Endothelial cell of umbilical vein (primary cell): Measurements from ENCODE around the gene OR51G1. TPM values are rescaled to one million over a fixed set of nuclear protein-coding genes. Genes with fewer than 3 reads are reported as not detected.

Experiments used
- Bru-seq: library from RNA; stranded (reverse); fragments of 400-500 nt; gene quantifications from one replicate; lab custom pipeline; 2021; lab: Mats Ljungman, UMichigan
- BruChase-seq, 2 experiments: library from RNA; stranded (reverse); fragments of 400-500 nt; gene quantifications; one replicate each; lab custom pipeline; 2021; lab: Mats Ljungman, UMichigan
- BruUV-seq: library from RNA; stranded (reverse); fragments of 400-500 nt; replicated peaks from 2 replicates; lab custom pipeline; 2021; lab: Mats Ljungman, UMichigan
- CTCF ChIA-PET: fragments of 300-600, 350-600 bp; sonication (Branson Sonifier 250); formaldehyde crosslinking; loops from one replicate; lab custom pipeline; 2021; ENCODE audit warnings: antibody characterized with exemption, inconsistent platforms; lab: Charles Lee
- POLR2A ChIA-PET: fragments of 300-600, 350-600 bp; sonication (Branson Sonifier 250); formaldehyde crosslinking; loops from one replicate; lab custom pipeline; 2021; ENCODE audit warnings: antibody characterized with exemption, inconsistent platforms; lab: Charles Lee
- DNase-seq: peaks from one replicate; pipeline ENCODE4 v3.0.0-alpha.2; 2011; ENCODE audit warnings: low read depth, low spot score
- FAIRE-seq: peaks from 2 replicates; lab custom pipeline; 2011; peaks lifted over from hg19 to GRCh38; lab: Jason Lieb, UNC
- H2AFZ ChIP-seq: 2 replicates; pipeline ENCODE4 v1.6.0; 2012; ENCODE audit warnings: low read depth, low read length, control low read depth, inconsistent platforms
- H3K27ac ChIP-seq: 2 replicates; pipeline ENCODE4 v1.5.1; 2011; ENCODE audit warnings: low read depth, mild to moderate bottlenecking, control low read depth, low read length, moderate library complexity; ENCODE audit not compliant: insufficient read depth
- H3K27me3 ChIP-seq, 2 experiments: 2 replicates each; pipeline versions ENCODE4 v1.6.0 to v1.6.1; 2011; ENCODE audit warnings: low read length in 2 of 2, mixed read lengths in 1 of 2; ENCODE audit not compliant: control insufficient read depth in 2 of 2, insufficient read depth in 2 of 2
- H3K36me3 ChIP-seq, 2 experiments: 2 replicates in 1 of 2; 3 replicates in 1 of 2; pipeline ENCODE4 v1.5.1; 2011; ENCODE audit warnings: low read length in 2 of 2, mild to moderate bottlenecking in 1 of 2, moderate library complexity in 1 of 2; ENCODE audit not compliant: control insufficient read depth in 2 of 2, insufficient read depth in 2 of 2; ENCODE audit errors: extremely low read depth in 1 of 2
- H3K4me1 ChIP-seq: 3 replicates; pipeline ENCODE4 v1.5.1; 2011; ENCODE audit warnings: mild to moderate bottlenecking, low read length; ENCODE audit not compliant: control insufficient read depth, insufficient read depth; ENCODE audit errors: extremely low read depth
- H3K4me2 ChIP-seq: 2 replicates; pipeline ENCODE4 v1.6.1; 2011; ENCODE audit warnings: low read length, control low read depth, mixed read lengths; ENCODE audit not compliant: insufficient read depth
- H3K4me3 ChIP-seq, 3 experiments: fragments of 200-600 bp in 1 of 3; sonication (generic), shearing (Covaris generic) in 1 of 3; replicated peaks in 1 of 3; 2 replicates each; pipeline ENCODE4 v1.5.1; 2011 to 2016; ENCODE audit warnings: control low read depth in 3 of 3, low read length in 3 of 3, mild to moderate bottlenecking in 2 of 3, inconsistent platforms in 1 of 3, low read depth in 1 of 3, moderate library complexity in 1 of 3; ENCODE audit not compliant: insufficient read depth in 1 of 3
- H3K79me2 ChIP-seq: 2 replicates; pipeline ENCODE4 v1.6.0; 2012; ENCODE audit warnings: low read length, inconsistent platforms; ENCODE audit not compliant: control insufficient read depth, insufficient read depth
- H3K9ac ChIP-seq: replicated peaks from 2 replicates; pipeline ENCODE3; 2011; ENCODE audit warnings: low read length, control low read depth; ENCODE audit not compliant: insufficient read depth; ENCODE audit errors: extremely low read depth
- H3K9me1 ChIP-seq: replicated peaks from 3 replicates; pipeline ENCODE4 v1.6.0; 2011; ENCODE audit warnings: mild to moderate bottlenecking, low read length; ENCODE audit not compliant: control insufficient read depth, insufficient read depth; ENCODE audit errors: extremely low read depth
- H3K9me3 ChIP-seq: replicated peaks from 2 replicates; pipeline ENCODE4 v1.5.1; 2012; ENCODE audit warnings: low read length, inconsistent platforms; ENCODE audit not compliant: control insufficient read depth, insufficient read depth
- H4K20me1 ChIP-seq: replicated peaks from 2 replicates; pipeline ENCODE3; 2011; ENCODE audit warnings: mild to moderate bottlenecking, low read length; ENCODE audit not compliant: control insufficient read depth, insufficient read depth; ENCODE audit errors: extremely low read depth
- CTCF ChIP-seq, 2 donors: IDR thresholded peaks; 1 replicate in 1 of 2; 2 replicates in 1 of 2; pipeline ENCODE4 v1.5.1; 2011; ENCODE audit warnings: low read length in 2 of 2, mild to moderate bottlenecking in 2 of 2, moderate library complexity in 2 of 2, control low read depth in 1 of 2, inconsistent platforms in 1 of 2, low read depth in 1 of 2; ENCODE audit not compliant: insufficient read depth in 1 of 2; ENCODE audit errors: extremely low read depth in 1 of 2
- EZH2 ChIP-seq: IDR thresholded peaks from 2 replicates; pipeline ENCODE4 v1.6.1; 2012; ENCODE audit warnings: borderline replicate concordance, low read depth, mild to moderate bottlenecking, moderate library complexity, low read length, inconsistent platforms; ENCODE audit not compliant: severe bottlenecking
- FOS ChIP-seq: IDR thresholded peaks from 2 replicates; pipeline ENCODE4 v1.6.1; 2011; ENCODE audit warnings: mild to moderate bottlenecking, low read length, moderate library complexity, borderline replicate concordance; ENCODE audit not compliant: insufficient read depth
- GATA2 ChIP-seq: IDR thresholded peaks from 2 replicates; pipeline ENCODE4 v1.7.0; 2011; ENCODE audit warnings: low read depth, mild to moderate bottlenecking, moderate library complexity, mixed read lengths, low read length; ENCODE audit not compliant: insufficient read length, insufficient read depth
- JUN ChIP-seq: IDR thresholded peaks from 2 replicates; pipeline ENCODE4 v1.6.1; 2011; ENCODE audit warnings: borderline replicate concordance, low read depth; ENCODE audit not compliant: insufficient read length, insufficient read depth
- MAX ChIP-seq: IDR thresholded peaks from 2 replicates; pipeline ENCODE4 v1.6.1; 2011; ENCODE audit not compliant: insufficient read depth, insufficient read length
- MYC ChIP-seq: IDR thresholded peaks from one replicate; pipeline ENCODE4 v1.6.1; 2011; ENCODE audit warnings: mild to moderate bottlenecking, low read depth, low read length
- POLR2A ChIP-seq: IDR thresholded peaks from 2 replicates; pipeline ENCODE4 v1.6.1; 2012; ENCODE audit warnings: low read depth, mild to moderate bottlenecking, control low read depth, low read length
- POLR2AphosphoS5 ChIP-seq: IDR thresholded peaks from 2 replicates; pipeline ENCODE4 v1.6.1; 2012; ENCODE audit warnings: low read depth, mild to moderate bottlenecking, control low read depth, low read length, moderate library complexity; ENCODE audit not compliant: insufficient read depth
- dilution Hi-C: fragments of 300-500 bp; cut with MboI; formaldehyde crosslinking; loops from one replicate; pipeline ENCODE4 v1.15.0; 2019; ENCODE audit warnings: low sequenced_read_pairs; ENCODE audit not compliant: extremely low pct_ligation_motif_present
- intact Hi-C: fragments of 100-400 bp; cut with micrococcal nuclease; formaldehyde crosslinking; loops from one replicate; pipeline ENCODE4 v1.10.0; 2022
- long read RNA-seq: library from polyadenylated mRNA; stranded (forward); transcript quantifications from one replicate; pipeline ENCODE4 v2.0.0, GENCODE V29; 2021
- polyA minus RNA-seq, 3 experiments: library from RNA; depleted of rRNA, polyadenylated mRNA; stranded (reverse); fragments of >200 nt; gene quantifications; 1 replicate in 1 of 3; 2 replicates in 2 of 3; pipeline ENCODE4 v1.2.3, GENCODE V29; 2011
- polyA plus RNA-seq, 4 experiments: library from polyadenylated mRNA; depleted of rRNA in 3 of 4; stranded (reverse) in 3 of 4; unstranded in 1 of 4; fragments of >200 nt; gene quantifications; 2 replicates each; pipeline versions ENCODE4 v1.2.1 to v1.2.3, GENCODE V29; 2011 to 2012; ENCODE audit warnings: missing spikeins in 1 of 4
- total RNA-seq: library from RNA; stranded (reverse); gene quantifications from 2 replicates; pipeline ENCODE4 v1.2.3, GENCODE V29; 2021

The OR51G1 gene
- not detected in 2 replicates for total RNA-seq
- polyA plus RNA-seq, result not detected in 2 replicates
- polyA plus RNA-seq (2011; cell fraction: cytosol; rRNA removed), result not detected in 2 replicates
- polyA plus RNA-seq (2011; cell fraction: nucleus; rRNA removed), result not detected in 2 replicates
- not detected in 2 replicates for polyA plus RNA-seq (2012)
- not detected in 2 replicates for polyA minus RNA-seq
- polyA minus RNA-seq (2011; cell fraction: cytosol; rRNA and poly(A)+ RNA removed), result not detected
- not detected in 2 replicates for polyA minus RNA-seq (2011; cell fraction: nucleus; rRNA and poly(A)+ RNA removed)
- Bru-seq, nascent RNA, result not detected
- not detected for BruChase-seq, experiment 1, labeled RNA remaining after a 6-hour chase
- BruChase-seq, experiment 2, labeled RNA remaining after a 2-hour chase, result not detected
- long read RNA-seq, result 0 reads

- Histone ChIP-seq H3K9ac (no peak within 1 kb of the TSS), H3K27me3 (no peaks in the 10 kb centered on the region), H3K27ac (no peak within 1 kb of the TSS), H3K4me3 (no peak within 1 kb of the TSS), H3K9me3 (no peaks in the 10 kb centered on the region), H3K4me2 (no peak within 1 kb of the TSS), H3K4me1 (no peaks in the 10 kb centered on the region), H4K20me1 (no peaks in the 10 kb centered on the region), H3K36me3 (no peaks in the 10 kb centered on the region), H3K9me1 (no peaks in the 10 kb centered on the region), H2AFZ (no peak within 1 kb of the TSS), H3K79me2 (no peaks in the 10 kb centered on the region)
- TF ChIP-seq JUN (no peak), POLR2A (no peak), EZH2 (no peak), GATA2 (no peak), POLR2AphosphoS5 (no peak), MAX (no peak), CTCF (IDR thresholded peaks at IDR 0.05; ENCODE audit: extremely low read depth in 1 of 2, insufficient read depth in 1 of 2, low read depth in 1 of 2, low read length in 2 of 2) (no peak), MYC (no peak), FOS (no peak)
- ChIA-PET CTCF (no interaction called here), POLR2A (no interaction called here)
- FAIRE-seq, result no peak
- dilution Hi-C loops, result no loop called here
- intact Hi-C loops, result no loop called here
- BruUV-seq, result no TSS peak
- no peak for DNase-seq
Measured at GRCh38 chr11:4924239-4924638, at the start of gene OR51G1. TSS of gene OR51G1 (minus strand) at chr11:4924339. CDS start at chr11:4924339, 0 bp downstream.
